Activated CD4-positive, alpha-beta T cell treated with anti-CD3 and anti-CD28 coated beads, Interleukin-2, amount 10 ng/mL, durations not matched to agents 24 days and 14 days (primary cell): ENCODE measurements around the gene MAP1LC3B. TPM values are rescaled to one million over a fixed set of nuclear protein-coding genes. Genes with fewer than 3 reads are reported as not detected.

Experiments
- DNase-seq: peaks from one replicate; pipeline ENCODE4 v3.0.0; 2022
- H3K27ac Mint-ChIP-seq: one replicate; pipeline ENCODE4 v1.8.0; 2022; ENCODE audit warnings: mild to moderate bottlenecking, mixed read lengths
- H3K27me3 Mint-ChIP-seq: one replicate; pipeline ENCODE4 v1.8.0; 2022; ENCODE audit warnings: mixed read lengths
- H3K36me3 Mint-ChIP-seq: one replicate; pipeline ENCODE4 v1.8.0; 2022; ENCODE audit warnings: low read depth, mild to moderate bottlenecking, mixed read lengths
- H3K4me1 Mint-ChIP-seq: one replicate; pipeline ENCODE4 v1.8.0; 2021; ENCODE audit warnings: mixed read lengths
- H3K4me3 Mint-ChIP-seq: one replicate; pipeline ENCODE4 v1.8.0; 2022; ENCODE audit warnings: mild to moderate bottlenecking, moderate library complexity, mixed read lengths
- H3K9me3 Mint-ChIP-seq: one replicate; pipeline ENCODE4 v1.8.0; 2021; ENCODE audit warnings: mixed read lengths
- intact Hi-C: fragments of 100-400 bp; cut with micrococcal nuclease; formaldehyde crosslinking; loops from one replicate; pipeline ENCODE4 v1.15.1; 2023
- total RNA-seq: library from RNA; stranded (reverse); gene quantifications from 2 replicates; pipeline ENCODE4 v1.2.3, GENCODE V29; 2022

MAP1LC3B gene
- total RNA-seq, 1 donor from 2014 or later, result 38.3 TPM

GRCh38 chr16:87445486-87445885 lies 53.4 kb downstream of the MAP1LC3B start:
- peaks cover 18% of the 10 kb centered on the region for H3K36me3 Mint-ChIP-seq
- H3K27me3 Mint-ChIP-seq, result no peaks in the 10 kb centered on the region
- intact Hi-C loops, result no loop called here
- no peaks in the 10 kb centered on the region for H3K9me3 Mint-ChIP-seq
- no peak overlapping the region for H3K4me3 Mint-ChIP-seq
- H3K27ac Mint-ChIP-seq, result no peak overlapping the region
- H3K4me1 Mint-ChIP-seq, result peaks cover 11% of the 10 kb centered on the region
- DNase-seq, result no peak

GRCh38 chr16:87446479-87446878 lies 54.3 kb downstream of the MAP1LC3B start:
- Mint-ChIP-seq H3K27me3 (no peaks in the 10 kb centered on the region), H3K36me3 (peaks cover 19% of the 10 kb centered on the region), H3K4me3 (no peak overlapping the region), H3K4me1 (peaks cover 11% of the 10 kb centered on the region), H3K9me3 (no peaks in the 10 kb centered on the region), H3K27ac (no peak overlapping the region)
- intact Hi-C loops, result no loop called here
- no peak for DNase-seq

DNA sequence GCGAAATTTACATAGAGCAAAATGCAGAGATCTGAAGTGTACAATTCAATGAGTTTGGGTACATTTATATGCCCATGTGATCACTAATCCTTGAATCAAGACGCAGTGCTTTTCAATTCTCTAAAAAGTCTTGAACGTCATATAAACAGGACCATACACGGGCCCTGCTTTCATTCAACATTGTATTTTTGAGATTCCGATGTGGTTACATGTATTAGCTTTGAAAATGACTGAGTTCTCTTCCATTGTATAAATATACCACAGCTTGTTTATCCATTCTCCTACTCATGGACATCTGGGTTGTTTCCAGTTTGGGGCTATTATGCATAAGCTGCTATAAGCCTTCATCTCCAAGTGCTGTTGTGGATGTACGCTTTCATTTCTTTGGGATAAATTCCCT lies 55.2 kb downstream of the MAP1LC3B start:
- intact Hi-C loops, result no loop called here
- DNase-seq, result no peak
- H3K36me3 Mint-ChIP-seq, result peaks cover 20% of the 10 kb centered on the region
- H3K27me3 Mint-ChIP-seq, result no peaks in the 10 kb centered on the region
- no peaks in the 10 kb centered on the region for H3K9me3 Mint-ChIP-seq
- peaks cover 11% of the 10 kb centered on the region for H3K4me1 Mint-ChIP-seq
- no peak overlapping the region for H3K4me3 Mint-ChIP-seq
- no peak overlapping the region for H3K27ac Mint-ChIP-seq

DNA sequence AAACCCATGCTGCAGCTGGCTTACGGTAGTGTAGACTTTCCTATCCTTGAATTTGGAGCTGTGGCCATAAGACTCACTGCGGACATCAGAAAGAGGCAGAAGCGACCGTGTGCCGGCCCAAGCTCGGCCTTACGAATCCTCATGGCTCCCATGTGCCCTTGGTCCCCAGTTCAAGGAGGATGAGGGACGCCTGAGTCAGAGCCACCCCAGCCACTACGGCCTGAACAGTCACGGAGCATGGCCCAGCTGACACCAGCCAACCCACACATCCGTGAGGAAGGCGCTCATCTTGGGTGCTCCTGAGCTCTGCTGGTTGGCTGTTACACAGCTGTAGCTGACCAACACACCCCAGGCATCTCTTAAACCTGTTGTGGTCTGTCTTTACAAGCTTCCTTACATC lies 56.7 kb downstream of the MAP1LC3B start:
- peaks cover 18% of the 10 kb centered on the region for H3K36me3 Mint-ChIP-seq
- H3K9me3 Mint-ChIP-seq, result no peaks in the 10 kb centered on the region
- H3K4me1 Mint-ChIP-seq, result peaks cover 8% of the 10 kb centered on the region
- no peaks in the 10 kb centered on the region for H3K27me3 Mint-ChIP-seq
- no peak overlapping the region for H3K27ac Mint-ChIP-seq
- no peak overlapping the region for H3K4me3 Mint-ChIP-seq
- intact Hi-C loops, result no loop called here
- no peak for DNase-seq

DNA sequence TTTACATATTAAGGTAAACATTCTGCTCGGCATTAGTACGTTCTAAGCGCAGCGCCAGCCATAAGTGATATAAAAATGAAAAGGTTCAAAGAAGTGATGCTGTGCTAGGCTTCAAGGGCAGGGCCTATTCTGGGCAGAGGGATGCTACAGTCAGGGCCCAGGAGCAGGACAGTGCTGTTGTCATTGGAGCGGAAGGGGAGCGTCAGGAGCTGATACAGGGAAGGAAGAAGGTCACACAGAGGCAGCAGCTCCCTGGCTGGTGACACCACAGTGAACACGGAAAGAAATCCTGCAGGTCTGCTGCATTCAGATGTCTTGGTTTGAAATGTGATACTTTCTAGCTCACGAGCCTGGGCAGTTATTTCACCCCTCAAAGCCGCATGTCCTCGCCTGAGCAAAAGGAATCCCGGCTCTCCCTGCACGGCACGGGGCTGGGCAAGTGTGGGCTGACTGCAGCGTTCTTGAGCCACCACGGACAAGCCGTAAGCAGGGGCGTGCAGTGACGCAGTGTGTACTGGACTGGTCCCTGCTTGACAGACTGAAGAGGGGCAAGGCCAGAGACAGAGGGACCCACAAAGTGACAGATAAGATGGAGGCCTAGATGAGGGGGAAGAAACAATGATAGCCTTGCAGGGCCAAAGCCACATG lies 59.6 kb downstream of the MAP1LC3B start:
- intact Hi-C loops, result no loop called here
- H3K27ac Mint-ChIP-seq, result no peak overlapping the region

GRCh38 chr16:87453326-87453725 lies 61.2 kb downstream of the MAP1LC3B start:
- no peak overlapping the region for H3K27ac Mint-ChIP-seq
- no peak overlapping the region for H3K4me3 Mint-ChIP-seq
- DNase-seq, result no peak
- no peaks in the 10 kb centered on the region for H3K27me3 Mint-ChIP-seq
- peaks cover 7% of the 10 kb centered on the region for H3K36me3 Mint-ChIP-seq
- peaks cover 16% of the 10 kb centered on the region for H3K4me1 Mint-ChIP-seq
- intact Hi-C loops, result no loop called here
- H3K9me3 Mint-ChIP-seq, result no peaks in the 10 kb centered on the region

More for the DNA sequence above, 59.6 kb downstream of the MAP1LC3B start:
- Mint-ChIP-seq H3K27me3 (no peaks in the 10 kb centered on the region), H3K4me3 (no peak overlapping the region), H3K4me1 (peaks cover 12% of the 10 kb centered on the region), H3K36me3 (peaks cover 10% of the 10 kb centered on the region), H3K9me3 (no peaks in the 10 kb centered on the region)
- no peak for DNase-seq

Other genes starting within 250 kb of the MAP1LC3B start
- 10.9 and 11.1 TPM in 2 replicates for gene C16orf95, start 74.9 kb upstream of the MAP1LC3B start, total RNA-seq
- 37.1 and 38.9 TPM in 2 replicates for gene FBXO31, start 8.6 kb upstream of the MAP1LC3B start, total RNA-seq
- gene ZCCHC14, start 100.7 kb downstream of the MAP1LC3B start, total RNA-seq, result 11.6 and 12.0 TPM in 2 replicates
- gene JPH3, start 210.2 kb downstream of the MAP1LC3B start, total RNA-seq, result 0.19 TPM in 1 of 2 replicates, not detected in the other